Mammary epithelial cell (primary cell): ENCODE measurements around the gene PLEKHB2.

Experiments
- EZH2 ChIP-seq: IDR thresholded peaks from 2 replicates; pipeline ENCODE4 v1.6.1; 2012; ENCODE audit warnings: low read length, inconsistent platforms, borderline replicate concordance
- TF ChIP-seq, protein P1 (sequence below), 2 donors: IDR thresholded peaks in 1 of 2; conservative IDR thresholded peaks in 1 of 2; 2 replicates each; pipeline ENCODE4 v1.5.1; 2011 to 2012; ENCODE audit warnings: inconsistent platforms in 2 of 2, low read length in 2 of 2, mild to moderate bottlenecking in 2 of 2, control low read depth in 1 of 2, low read depth in 1 of 2; ENCODE audit not compliant: insufficient read depth in 1 of 2; ENCODE audit errors: extremely low read depth in 1 of 2

DNA sequence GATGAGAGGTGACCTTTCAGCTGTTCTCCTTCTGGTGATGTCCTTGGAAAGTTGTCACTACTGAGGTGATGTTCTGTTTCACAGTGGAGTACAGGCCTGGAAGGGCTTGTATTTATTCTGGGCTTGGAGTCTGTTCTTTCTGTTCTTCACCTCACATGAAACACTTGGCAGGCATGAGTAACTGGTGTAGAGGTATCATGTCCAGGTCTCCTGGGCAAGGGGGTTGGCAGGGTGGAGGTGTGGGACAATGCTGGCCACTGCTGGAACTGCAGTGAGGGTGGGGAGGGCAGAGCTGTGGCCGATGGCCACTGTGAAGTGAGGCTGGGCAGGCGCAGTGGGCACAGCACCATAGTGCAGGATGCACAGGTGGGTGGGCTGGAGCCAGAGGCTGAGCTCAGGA lies 35.4 kb downstream of the PLEKHB2 start:
- TF ChIP-seq, protein P1, sequence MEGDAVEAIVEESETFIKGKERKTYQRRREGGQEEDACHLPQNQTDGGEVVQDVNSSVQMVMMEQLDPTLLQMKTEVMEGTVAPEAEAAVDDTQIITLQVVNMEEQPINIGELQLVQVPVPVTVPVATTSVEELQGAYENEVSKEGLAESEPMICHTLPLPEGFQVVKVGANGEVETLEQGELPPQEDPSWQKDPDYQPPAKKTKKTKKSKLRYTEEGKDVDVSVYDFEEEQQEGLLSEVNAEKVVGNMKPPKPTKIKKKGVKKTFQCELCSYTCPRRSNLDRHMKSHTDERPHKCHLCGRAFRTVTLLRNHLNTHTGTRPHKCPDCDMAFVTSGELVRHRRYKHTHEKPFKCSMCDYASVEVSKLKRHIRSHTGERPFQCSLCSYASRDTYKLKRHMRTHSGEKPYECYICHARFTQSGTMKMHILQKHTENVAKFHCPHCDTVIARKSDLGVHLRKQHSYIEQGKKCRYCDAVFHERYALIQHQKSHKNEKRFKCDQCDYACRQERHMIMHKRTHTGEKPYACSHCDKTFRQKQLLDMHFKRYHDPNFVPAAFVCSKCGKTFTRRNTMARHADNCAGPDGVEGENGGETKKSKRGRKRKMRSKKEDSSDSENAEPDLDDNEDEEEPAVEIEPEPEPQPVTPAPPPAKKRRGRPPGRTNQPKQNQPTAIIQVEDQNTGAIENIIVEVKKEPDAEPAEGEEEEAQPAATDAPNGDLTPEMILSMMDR (conservative IDR thresholded peaks at IDR 0.05 in 1 of 2, IDR thresholded peaks at IDR 0.05 in 1 of 2; ENCODE audit: extremely low read depth in 1 of 2, insufficient read depth in 1 of 2, low read depth in 1 of 2, low read length in 2 of 2), result no peak
- TF ChIP-seq EZH2, result no peak
